Fibroblast of skin of abdomen (primary cell): Measurements from ENCODE around the gene IL3RA.
"Not testable (repeated sequence)": the region's sequence is repeated elsewhere in the genome, so short reads cannot be mapped to it uniquely, and the experiment has no call there.

ENCODE experiments used
- DNase-seq: peaks from one replicate; pipeline ENCODE4 v3.0.0-alpha.2; 2013

Gene IL3RA

GRCh38 chrX:1332433-1332832 lies 4.2 kb upstream of the IL3RA start:
- not testable (repeated sequence) for DNase-seq

- no peak for DNase-seq
Observed at GRCh38 chrX:1334854-1335253, 1.7 kb upstream of the IL3RA start.

DNA sequence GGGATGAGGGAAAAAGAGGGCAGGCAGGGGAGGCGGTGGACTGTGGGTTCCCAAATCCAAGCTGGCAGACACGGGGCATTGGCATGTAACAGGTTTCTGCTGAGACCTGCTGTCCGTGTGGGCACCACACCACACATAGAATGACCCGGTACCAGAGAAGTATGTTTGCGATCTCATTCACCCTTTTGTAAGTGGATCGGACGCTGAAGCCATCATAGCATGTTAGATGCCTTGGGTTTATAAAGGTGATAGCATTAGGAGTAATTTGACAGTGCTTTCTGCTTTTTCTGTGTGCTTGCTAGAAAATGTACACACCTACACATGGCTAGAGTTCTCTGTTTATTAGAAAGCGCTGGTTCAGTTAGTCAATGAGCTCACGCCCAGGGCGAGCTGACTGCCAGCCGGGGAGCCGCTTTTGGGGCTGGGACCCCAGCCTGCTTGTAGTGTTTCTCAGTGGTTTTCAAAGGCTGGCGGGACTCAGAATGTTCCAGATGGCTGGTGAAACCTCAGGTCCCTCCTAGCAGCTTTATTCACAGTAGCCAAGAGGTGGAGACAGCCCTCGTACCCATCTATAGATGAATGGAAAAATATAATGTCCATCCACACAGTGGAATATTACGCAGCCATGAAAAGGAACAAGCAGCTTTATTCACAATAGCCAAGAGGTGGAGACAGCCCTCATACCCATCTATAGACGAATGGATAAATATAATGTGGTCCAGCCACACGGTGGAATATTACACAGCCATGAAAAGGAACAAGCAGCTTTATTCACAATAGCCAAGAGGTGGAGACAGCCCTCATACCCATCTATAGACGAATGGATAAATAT lies 579 bp downstream of the IL3RA start:
- DNase-seq, result no peak

DNA sequence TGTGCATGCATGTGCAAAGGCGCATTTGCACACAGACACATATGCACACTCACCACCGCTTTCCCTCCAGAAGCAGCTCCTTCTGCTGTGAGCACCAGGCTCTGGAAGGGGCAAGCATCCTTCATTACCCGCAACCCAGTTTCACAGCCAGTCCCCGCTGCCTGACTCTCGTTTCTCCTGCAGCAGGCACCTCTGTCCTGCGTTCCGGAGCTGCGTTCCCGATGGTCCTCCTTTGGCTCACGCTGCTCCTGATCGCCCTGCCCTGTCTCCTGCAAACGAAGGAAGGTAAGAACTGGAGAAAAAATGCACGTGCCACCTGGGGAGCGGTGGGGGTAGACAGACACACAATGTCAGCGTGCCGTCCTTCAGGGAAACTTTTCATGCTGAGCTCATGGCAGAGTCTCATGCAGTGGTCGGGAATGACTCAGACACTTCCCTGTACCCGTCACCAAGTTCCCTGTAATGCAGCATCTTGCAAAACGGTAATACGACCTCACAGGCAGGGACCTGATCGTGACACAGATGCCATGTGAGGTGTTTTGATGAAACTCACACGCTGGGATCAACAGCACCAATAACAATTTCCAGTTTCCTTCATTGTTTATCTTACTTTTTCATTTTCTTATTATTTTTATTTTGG lies 5.1 kb downstream of the IL3RA start:
- no peak for DNase-seq

GRCh38 chrX:1349606-1350005 lies 13.0 kb downstream of the IL3RA start:
- DNase-seq, result not testable (repeated sequence)

GRCh38 chrX:1351981-1352714 lies 15.6 kb downstream of the IL3RA start:
- no peak for DNase-seq

DNA sequence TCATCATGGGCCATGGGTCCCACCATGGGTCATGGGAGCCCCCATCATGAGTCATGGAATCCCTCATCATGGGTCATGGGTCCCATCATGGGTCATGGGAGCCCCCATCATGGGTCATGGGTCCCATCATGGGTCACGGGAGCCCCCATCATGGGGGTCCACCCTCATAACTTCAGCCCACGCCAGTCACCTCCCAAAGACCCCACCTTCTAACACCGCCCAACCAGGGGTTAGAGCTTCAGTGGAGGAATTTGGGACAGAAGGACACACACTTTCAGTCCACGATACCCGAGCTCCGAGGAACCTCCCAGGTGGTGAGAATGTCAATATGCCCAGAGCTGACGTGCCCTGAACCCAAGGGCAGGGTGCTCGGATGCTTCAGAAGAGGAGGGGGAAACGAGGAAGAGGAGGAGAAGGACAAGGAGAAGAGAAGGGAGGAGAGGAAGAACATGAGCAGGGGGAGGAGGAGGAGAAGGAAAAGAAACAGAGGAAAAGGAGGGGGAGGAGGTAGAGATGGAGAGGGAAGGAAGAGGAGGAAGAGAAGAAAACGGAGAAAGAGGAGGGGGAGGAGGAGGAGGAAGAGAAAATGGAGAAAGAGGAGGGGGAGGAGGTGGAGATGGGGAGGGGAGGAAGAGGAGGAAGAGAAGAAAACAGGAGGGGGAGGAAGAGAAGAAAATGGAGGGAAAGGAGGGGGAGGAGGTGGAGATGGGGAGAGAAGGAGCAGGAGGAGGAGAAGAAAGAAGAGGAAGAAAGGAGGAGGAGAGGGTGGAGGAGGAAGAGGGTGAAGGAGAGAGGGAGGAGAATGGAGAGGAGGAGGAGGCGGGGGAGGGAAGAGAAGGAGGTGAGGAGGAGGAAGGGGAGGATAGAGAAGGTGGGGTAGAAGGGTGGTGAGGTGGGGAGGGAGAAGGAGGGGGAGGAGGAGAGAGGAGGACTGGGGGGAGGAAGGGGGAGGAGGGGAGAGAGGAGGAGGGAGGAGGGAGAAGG lies 17.7 kb downstream of the IL3RA start:
- no peak for DNase-seq

- DNase-seq, result no peak
Observed at GRCh38 chrX:1355131-1356046, 18.8 kb downstream of the IL3RA start.

DNA sequence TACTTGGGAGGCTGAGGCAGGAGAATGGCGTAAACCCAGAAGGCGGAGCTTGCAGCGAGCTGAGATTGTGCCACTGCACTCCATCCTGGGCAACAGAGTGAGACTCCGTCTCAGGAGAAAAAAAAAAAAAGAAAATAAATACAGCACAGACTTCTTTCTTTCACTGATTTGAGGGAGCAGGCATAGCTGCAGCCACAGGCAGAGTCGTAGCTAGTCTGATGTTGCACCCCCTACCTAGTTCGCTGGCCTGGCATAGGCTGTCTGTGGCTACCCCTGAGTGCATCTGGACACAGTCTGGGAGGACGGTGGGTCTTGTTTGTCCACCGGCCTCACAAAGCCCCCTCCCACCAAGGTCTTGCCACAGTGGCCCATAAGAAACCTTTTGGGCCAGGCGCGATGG lies 21.4 kb downstream of the IL3RA start:
- DNase-seq, result no peak

DNA sequence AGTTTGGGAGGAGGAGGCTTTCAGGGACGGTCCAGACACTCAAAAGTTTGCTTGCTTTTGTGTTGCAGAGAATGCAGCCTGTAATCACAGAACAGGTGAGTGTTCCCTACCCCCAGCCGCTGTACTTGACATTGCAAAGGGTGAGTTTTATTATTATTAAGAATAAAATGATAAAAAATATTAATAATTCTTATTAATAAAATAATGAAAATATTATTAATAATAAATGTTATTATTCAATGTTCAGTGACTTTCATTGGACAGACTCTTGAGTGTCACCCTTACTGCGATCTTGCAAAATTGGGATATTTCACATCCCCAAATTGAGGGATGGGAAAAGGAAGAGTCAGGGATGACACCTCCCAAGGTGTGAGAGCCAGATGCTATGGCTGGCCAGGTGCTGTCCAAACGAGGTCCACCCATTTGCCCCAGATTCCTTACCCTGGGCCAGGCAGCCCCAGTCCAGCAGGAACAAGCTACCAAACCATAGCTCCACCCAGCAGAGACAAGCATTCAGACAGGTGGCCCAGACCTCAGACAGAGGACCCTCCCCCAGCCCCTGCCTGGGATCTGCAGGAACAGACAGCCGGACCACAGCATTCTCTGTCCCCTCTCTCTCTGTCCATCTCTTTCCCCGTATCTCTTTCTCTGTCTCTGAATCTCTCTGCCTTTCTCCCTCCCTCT lies 22.4 kb downstream of the IL3RA start:
- no peak for DNase-seq

GRCh38 chrX:1359477-1359873 lies 22.9 kb downstream of the IL3RA start:
- no peak for DNase-seq

DNA sequence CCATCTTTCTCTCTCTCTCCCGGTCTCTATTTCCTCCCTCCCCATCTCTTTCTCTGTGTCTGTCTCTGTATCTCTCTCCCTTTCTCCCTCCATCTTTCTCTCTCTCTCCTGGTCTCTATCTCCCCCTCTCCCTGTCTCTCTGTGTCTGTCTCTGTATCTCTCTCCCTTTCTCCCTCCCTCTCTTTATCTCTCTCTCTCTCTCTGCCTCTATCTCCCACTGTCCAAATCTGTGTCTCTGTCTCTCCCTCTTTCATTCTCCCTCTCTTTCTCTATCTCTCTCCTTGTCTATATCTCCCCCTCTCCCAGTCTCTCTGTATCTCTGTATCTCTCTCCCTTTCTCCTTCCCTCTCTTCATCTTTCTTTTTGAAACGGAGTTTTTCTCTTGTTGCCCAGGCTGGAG lies 23.6 kb downstream of the IL3RA start:
- no peak for DNase-seq

GRCh38 chrX:1361275-1361674 lies 24.7 kb downstream of the IL3RA start:
- no peak for DNase-seq

DNA sequence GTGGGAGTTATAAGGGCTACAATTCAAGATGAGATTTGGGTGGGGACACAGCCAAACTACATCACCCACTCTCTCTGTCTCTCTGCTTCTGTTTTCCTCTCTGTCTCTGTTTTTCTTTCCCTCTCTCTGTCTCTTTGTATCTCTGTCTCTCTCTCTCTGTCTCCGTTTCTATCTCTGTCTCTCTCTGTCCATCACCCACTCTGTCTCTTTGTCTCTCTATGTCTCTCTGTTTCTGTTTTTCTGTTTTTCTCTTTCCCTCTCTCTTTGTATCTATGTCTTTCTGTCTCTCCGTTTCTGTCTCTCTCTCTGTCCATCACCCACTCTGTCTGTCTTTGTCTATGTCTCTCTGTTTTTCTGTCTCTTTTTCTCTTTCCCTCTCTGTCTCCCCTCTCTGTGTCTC lies 25.3 kb downstream of the IL3RA start:
- no peak for DNase-seq

- DNase-seq, result not testable (repeated sequence)
Observed at GRCh38 chrX:1366363-1366762, 29.8 kb downstream of the IL3RA start.

DNA sequence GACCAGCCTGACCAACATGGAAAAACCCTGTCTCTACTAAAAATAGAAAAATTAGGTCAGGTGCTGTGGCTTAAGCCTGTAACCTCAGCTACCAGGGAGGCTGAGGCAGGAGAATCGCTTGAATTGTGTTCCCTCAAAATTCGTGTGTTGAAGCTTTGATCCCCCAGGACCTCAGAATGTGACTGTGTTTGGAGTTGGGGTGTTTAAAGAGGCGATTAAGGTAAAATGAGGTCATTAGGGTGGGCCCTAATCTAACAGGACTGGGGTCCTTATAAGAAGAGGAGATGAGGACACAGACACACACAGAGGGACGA lies 31.8 kb downstream of the IL3RA start:
- no peak for DNase-seq

DNA sequence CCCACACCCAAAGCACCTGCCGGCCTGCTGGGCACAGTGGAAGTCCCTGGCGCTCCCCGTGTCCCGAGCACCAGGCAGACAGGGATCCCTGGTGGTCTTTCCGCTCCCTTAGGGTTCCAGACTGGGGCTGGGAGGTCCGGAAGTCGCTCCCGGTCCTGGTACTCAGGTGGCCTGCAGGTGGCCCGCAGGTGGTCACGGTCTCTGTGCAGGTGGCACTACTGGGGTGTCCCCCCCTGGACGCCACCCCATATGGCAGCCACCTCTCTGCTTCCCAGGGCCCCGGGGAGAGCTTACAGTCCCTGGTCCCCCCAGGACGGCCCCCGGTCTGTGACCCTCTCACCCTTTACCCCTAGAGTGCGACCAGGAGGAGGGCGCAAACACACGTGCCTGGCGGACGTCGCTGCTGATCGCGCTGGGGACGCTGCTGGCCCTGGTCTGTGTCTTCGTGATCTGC lies 41.7 kb downstream of the IL3RA start:
- no peak for DNase-seq

DNA sequence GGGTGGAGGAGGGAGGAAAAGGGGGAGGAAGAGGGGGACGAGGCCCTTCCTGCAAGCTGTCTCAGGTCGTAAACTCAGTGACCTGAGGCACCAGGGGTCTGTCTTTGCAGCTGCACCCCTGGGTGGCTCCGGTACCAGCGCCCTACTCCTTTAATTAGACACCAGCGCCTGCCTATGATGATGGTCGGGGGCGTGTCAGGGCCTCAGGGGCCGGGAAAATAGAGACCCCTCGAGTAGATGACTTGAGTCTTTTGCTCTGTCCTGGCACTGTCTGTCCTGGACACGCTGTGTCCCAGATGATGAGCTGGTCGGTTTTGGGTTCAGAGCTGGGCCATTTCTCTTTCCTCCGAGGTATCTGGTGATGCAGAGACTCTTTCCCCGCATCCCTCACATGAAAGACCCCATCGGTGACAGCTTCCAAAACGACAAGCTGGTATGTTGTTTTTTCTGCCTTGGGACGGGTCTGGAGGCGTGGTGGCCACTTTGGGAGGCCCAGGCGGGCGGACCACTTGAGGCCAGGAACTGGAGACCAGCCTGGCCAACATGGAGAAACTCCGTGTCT lies 44.2 kb downstream of the IL3RA start:
- DNase-seq, result no peak

GRCh38 chrX:1384658-1385252 lies 48.2 kb downstream of the IL3RA start:
- DNase-seq, result no peak
